Activated CD8-positive, alpha-beta T cell treated with anti-CD3 and anti-CD28 coated beads for 36 hours (primary cell): ENCODE data around the gene TLCD3A. TPM values are rescaled to one million over a fixed set of nuclear protein-coding genes. Genes with fewer than 3 reads are reported as not detected.

Experiments used
- ATAC-seq: fragments of 200-7000 bp; cut with Tn5 transposase; one replicate; pipeline ENCODE4 v1.10.0; 2021; ENCODE audit warnings: mild to moderate bottlenecking, moderate library complexity
- CTCF ChIA-PET: fragments of 350-600 bp; sonication (Branson Sonifier 250); formaldehyde crosslinking; loops from one replicate; lab custom pipeline; 2021; ENCODE audit warnings: antibody characterized with exemption; lab: Charles Lee
- POLR2A ChIA-PET: fragments of 350-600 bp; sonication (Branson Sonifier 250); formaldehyde crosslinking; loops from one replicate; lab custom pipeline; 2021; ENCODE audit warnings: antibody characterized with exemption; lab: Charles Lee
- DNase-seq: peaks from one replicate; pipeline ENCODE4 v3.0.0-alpha.2; 2020
- H3K27ac Mint-ChIP-seq: one replicate; pipeline ENCODE4 v1.8.0; 2021; ENCODE audit warnings: mild to moderate bottlenecking, mixed read lengths
- H3K27me3 Mint-ChIP-seq: one replicate; pipeline ENCODE4 v1.8.0; 2021; ENCODE audit warnings: mixed read lengths
- H3K36me3 Mint-ChIP-seq: one replicate; pipeline ENCODE4 v1.8.0; 2021; ENCODE audit warnings: low read depth, mixed read lengths
- H3K4me1 Mint-ChIP-seq: one replicate; pipeline ENCODE4 v1.8.0; 2021; ENCODE audit warnings: low read depth, mixed read lengths
- H3K4me3 Mint-ChIP-seq: one replicate; pipeline ENCODE4 v1.8.0; 2021; ENCODE audit warnings: mild to moderate bottlenecking, moderate library complexity, mixed read lengths
- H3K9me3 Mint-ChIP-seq: one replicate; pipeline ENCODE4 v1.8.0; 2021; ENCODE audit warnings: mixed read lengths
- CTCF ChIP-seq: fragments of 200-600 bp; IDR thresholded peaks from one replicate; pipeline ENCODE4 v1.8.0; 2022; ENCODE audit warnings: antibody characterized with exemption, mild to moderate bottlenecking
- intact Hi-C: fragments of 100-400 bp; cut with micrococcal nuclease; formaldehyde crosslinking; loops from one replicate; pipeline ENCODE4 v1.10.0; 2022
- total RNA-seq, 2 experiments: library from RNA; stranded (reverse); gene quantifications; one replicate each; pipeline ENCODE4 v1.2.3, GENCODE V29; 2021

The TLCD3A gene
- total RNA-seq, 2 experiments from 2014 or later = 30.9 to 34.4 TPM

- Mint-ChIP-seq H3K27me3 (peaks cover 2% of the 10 kb centered on the region), H3K27ac (no peak overlapping the region), H3K36me3 (no peaks in the 10 kb centered on the region), H3K4me3 (no peak overlapping the region), H3K9me3 (no peaks in the 10 kb centered on the region), H3K4me1 (peaks cover 7% of the 10 kb centered on the region)
- CTCF ChIA-PET = no interaction called here
- ATAC-seq (no peak), DNase-seq (no peak)
- no peak for TF ChIP-seq CTCF
- POLR2A ChIA-PET = no interaction called here
- intact Hi-C loops = no loop called here
Observed at GRCh38 chr17:726271-726919, 6.0 kb upstream of the TLCD3A start.

GRCh38 chr17:728911-729310, 3.5 kb upstream of the TLCD3A start:
- no peak overlapping the region for H3K4me3 Mint-ChIP-seq
- H3K27me3 Mint-ChIP-seq = peaks cover 2% of the 10 kb centered on the region
- peaks cover 10% of the 10 kb centered on the region for H3K36me3 Mint-ChIP-seq
- TF ChIP-seq CTCF = no peak
- CTCF ChIA-PET = no interaction called here
- intact Hi-C loops = no loop called here
- H3K9me3 Mint-ChIP-seq = no peaks in the 10 kb centered on the region
- H3K4me1 Mint-ChIP-seq = peaks cover 16% of the 10 kb centered on the region
- POLR2A ChIA-PET = interaction anchor here (0.8 kb wide), 1 partner anchor 17 kb away, joined by 3 read pairs; no protein-coding TSS in a partner anchor
- ATAC-seq (no peak), DNase-seq (peak; percentile 44)
- H3K27ac Mint-ChIP-seq = no peak overlapping the region

GRCh38 chr17:731644-732066, 741 bp upstream of the TLCD3A start:
- Mint-ChIP-seq H3K9me3 (peaks cover 2% of the 10 kb centered on the region), H3K4me3 (peak overlapping the region; percentile 75), H3K4me1 (peaks cover 17% of the 10 kb centered on the region), H3K27me3 (peaks cover 2% of the 10 kb centered on the region), H3K27ac (peak overlapping the region; percentile 61), H3K36me3 (peaks cover 28% of the 10 kb centered on the region)
- DNase-seq (peak; percentile 39), ATAC-seq (peak; percentile 20)
- TF ChIP-seq CTCF = no peak
- ChIA-PET POLR2A (no interaction called here), CTCF (interaction anchor here (0.8 to 1.2 kb wide), 3 partner anchors 13 to 249 kb away, joined by 3 to 4 read pairs (median 3); partner anchors contain the start of gene VPS53)
- intact Hi-C loops = no loop called here

GRCh38 chr17:732902-733720, 715 bp downstream of the TLCD3A start:
- H3K4me1 Mint-ChIP-seq = peaks cover 17% of the 10 kb centered on the region
- H3K27me3 Mint-ChIP-seq = no peaks in the 10 kb centered on the region
- intact Hi-C loops = no loop called here
- H3K9me3 Mint-ChIP-seq = peaks cover 2% of the 10 kb centered on the region
- ATAC-seq (peak; percentile 66), DNase-seq (peak; percentile 84)
- ChIA-PET POLR2A (interaction anchor here (0.5 to 1.7 kb wide), 7 partner anchors 9 to 49 kb away, joined by 3 to 11 read pairs (median 6); partner anchors contain the start of genes GLOD4, MRM3 and VPS53), CTCF (interaction anchor here (0.8 kb wide), 1 partner anchor 18 kb away, joined by 4 read pairs; the partner anchor contains the start of gene VPS53)
- H3K36me3 Mint-ChIP-seq = peaks cover 36% of the 10 kb centered on the region
- TF ChIP-seq CTCF = no peak
- H3K27ac Mint-ChIP-seq = peak overlapping the region; percentile 90
- peak overlapping the region; percentile 93 for H3K4me3 Mint-ChIP-seq
